GM23248 (cell line): Measurements from ENCODE around the gene LGR5.

Experiments
- EZH2 ChIP-seq: fragments of 200-600 bp; sonication (generic); IDR thresholded peaks from 2 replicates; pipeline ENCODE4 v1.6.1; 2018; ENCODE audit warnings: antibody characterized with exemption, mild to moderate bottlenecking; ENCODE audit not compliant: insufficient read depth, poor library complexity, severe bottlenecking
- EZH2phosphoT487 ChIP-seq: fragments of 200-600 bp; sonication (generic); IDR thresholded peaks from 2 replicates; pipeline ENCODE4 v1.6.1; 2018; ENCODE audit warnings: antibody characterized with exemption, moderate library complexity, mild to moderate bottlenecking, low read depth; ENCODE audit not compliant: insufficient read depth

DNA sequence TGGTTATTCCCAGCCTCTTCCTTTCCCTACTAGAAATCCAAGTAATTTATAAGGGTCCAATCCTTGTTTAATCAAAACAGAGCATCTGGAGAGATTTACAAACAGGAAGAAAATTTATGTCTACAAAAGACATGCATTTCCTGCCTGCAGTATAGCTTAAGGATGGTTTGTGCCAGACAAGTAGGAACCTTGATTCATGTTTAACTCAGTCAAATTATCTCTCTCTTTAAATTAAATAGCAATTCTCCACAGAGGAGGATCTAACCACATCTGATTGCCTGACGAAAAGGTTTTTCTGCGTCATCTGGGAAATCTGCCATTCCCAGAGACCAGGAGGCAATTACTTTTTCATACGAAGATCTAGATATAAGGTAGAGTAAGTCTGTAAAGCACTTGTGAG, 118.8 kb downstream of the LGR5 start:
- TF ChIP-seq EZH2, result no peak
- no peak for TF ChIP-seq EZH2phosphoT487
